H9 (cell line): ENCODE results near the gene TNK2. TPM values are rescaled to one million over a fixed set of nuclear protein-coding genes. Genes with fewer than 3 reads are reported as not detected.

Source experiments
- DNase-seq: peaks from one replicate; pipeline ENCODE4 v3.0.0-alpha.2; 2017
- H2AFZ ChIP-seq: one replicate; pipeline ENCODE4 v1.6.1; 2013; ENCODE audit warnings: mild to moderate bottlenecking, low read length, control low read depth, moderate library complexity
- H2AK5ac ChIP-seq: 2 replicates; pipeline ENCODE4 v1.6.1; 2013; ENCODE audit warnings: low read length, control low read depth, mixed read lengths; ENCODE audit not compliant: insufficient read length
- H2BK120ac ChIP-seq: one replicate; pipeline ENCODE4 v1.6.1; 2013; ENCODE audit warnings: low read depth, mild to moderate bottlenecking, low read length, control low read depth, inconsistent platforms; ENCODE audit not compliant: poor library complexity, severe bottlenecking
- H2BK12ac ChIP-seq: 2 replicates; pipeline ENCODE4 v1.6.1; 2013; ENCODE audit warnings: low read length, control low read depth, mixed read lengths, low read depth; ENCODE audit not compliant: insufficient read length
- H2BK15ac ChIP-seq: 2 replicates; pipeline ENCODE4 v1.6.1; 2013; ENCODE audit warnings: low read depth, low read length, control low read depth
- H2BK20ac ChIP-seq: one replicate; pipeline ENCODE4 v1.6.1; 2013; ENCODE audit warnings: low read depth, mild to moderate bottlenecking, low read length, control low read depth, inconsistent platforms; ENCODE audit not compliant: poor library complexity, severe bottlenecking
- H2BK5ac ChIP-seq: 2 replicates; pipeline ENCODE4 v1.6.1; 2013; ENCODE audit warnings: low read length, control low read depth, mixed read lengths; ENCODE audit not compliant: insufficient read length
- H3K14ac ChIP-seq: 2 replicates; pipeline ENCODE4 v1.6.1; 2013; ENCODE audit warnings: low read length, control low read depth; ENCODE audit not compliant: insufficient read depth
- H3K18ac ChIP-seq: 2 replicates; pipeline ENCODE4 v1.6.1; 2013; ENCODE audit warnings: low read depth, mild to moderate bottlenecking, mixed read lengths, low read length, control low read depth; ENCODE audit not compliant: insufficient read length
- H3K23ac ChIP-seq: 2 replicates; pipeline ENCODE4 v1.6.1; 2013; ENCODE audit warnings: low read length, control low read depth, mixed read lengths, low read depth; ENCODE audit not compliant: insufficient read length
- H3K23me2 ChIP-seq: 2 replicates; pipeline ENCODE4 v1.6.1; 2013; ENCODE audit warnings: low read depth, mild to moderate bottlenecking, mixed read lengths, low read length, control low read depth; ENCODE audit not compliant: insufficient read length, poor library complexity, severe bottlenecking
- H3K27ac ChIP-seq: 2 replicates; pipeline ENCODE4 v1.5.1; 2013; ENCODE audit warnings: low read length, control low read depth, mixed read lengths, low read depth; ENCODE audit not compliant: insufficient read length
- H3K27me3 ChIP-seq: 2 replicates; pipeline ENCODE4 v1.6.1; 2013; ENCODE audit warnings: low read length, control low read depth, inconsistent platforms; ENCODE audit not compliant: insufficient read depth
- H3K4ac ChIP-seq: 2 replicates; pipeline ENCODE4 v1.6.1; 2013; ENCODE audit warnings: low read depth, mild to moderate bottlenecking, control low read depth, inconsistent platforms, low read length, moderate library complexity
- H3K4me1 ChIP-seq: 2 replicates; pipeline ENCODE4 v1.6.1; 2013; ENCODE audit warnings: low read length, control low read depth, inconsistent platforms; ENCODE audit not compliant: insufficient read depth
- H3K4me2 ChIP-seq: 2 replicates; pipeline ENCODE4 v1.6.1; 2013; ENCODE audit warnings: low read length, control low read depth, mixed read lengths; ENCODE audit not compliant: insufficient read length, insufficient read depth
- H3K56ac ChIP-seq: 2 replicates; pipeline ENCODE4 v1.6.1; 2013; ENCODE audit warnings: low read depth, mild to moderate bottlenecking, mixed read lengths, low read length, control low read depth; ENCODE audit not compliant: insufficient read length
- H3K79me1 ChIP-seq: 2 replicates; pipeline ENCODE4 v1.6.1; 2013; ENCODE audit warnings: low read depth, mild to moderate bottlenecking, moderate library complexity, low read length, control low read depth, inconsistent platforms; ENCODE audit not compliant: insufficient read depth, poor library complexity, severe bottlenecking
- H3K79me2 ChIP-seq: 2 replicates; pipeline ENCODE4 v1.6.1; 2013; ENCODE audit warnings: low read length, control low read depth, inconsistent platforms; ENCODE audit not compliant: insufficient read depth
- H3K9ac ChIP-seq: 2 replicates; pipeline ENCODE4 v1.6.1; 2013; ENCODE audit warnings: low read length, control low read depth, mixed read lengths; ENCODE audit not compliant: insufficient read length; ENCODE audit errors: extremely low read depth
- H3K9me3 ChIP-seq: one replicate; pipeline ENCODE4 v1.6.1; 2013; ENCODE audit warnings: low read depth, low read length, inconsistent platforms; ENCODE audit not compliant: control insufficient read depth
- H3T11ph ChIP-seq: one replicate; pipeline ENCODE4 v1.6.1; 2013; ENCODE audit warnings: mild to moderate bottlenecking, low read length, control low read depth, inconsistent platforms
- H4K20me1 ChIP-seq: one replicate; pipeline ENCODE4 v1.6.1; 2013; ENCODE audit not compliant: control insufficient read depth, insufficient read length, insufficient read depth
- H4K5ac ChIP-seq: 2 replicates; pipeline ENCODE4 v1.6.1; 2013; ENCODE audit warnings: low read depth, mild to moderate bottlenecking, mixed read lengths, low read length, control low read depth; ENCODE audit not compliant: insufficient read length
- H4K8ac ChIP-seq: replicated peaks from 2 replicates; pipeline ENCODE4 v1.6.1; 2013; ENCODE audit warnings: low read length, control low read depth, mixed read lengths, low read depth; ENCODE audit not compliant: insufficient read length
- H4K91ac ChIP-seq: 2 replicates; pipeline ENCODE4 v1.6.1; 2013; ENCODE audit warnings: low read depth, mild to moderate bottlenecking, moderate library complexity, mixed read lengths, low read length, control low read depth; ENCODE audit not compliant: insufficient read length
- H3K27ac Mint-ChIP-seq, 3 experiments: 2 replicates in 2 of 3; 3 replicates in 1 of 3; pipeline ENCODE4 v1.8.0; 2020 to 2021; ENCODE audit warnings: mixed read lengths in 3 of 3, mild to moderate bottlenecking in 1 of 3, moderate library complexity in 1 of 3
- H3K27me3 Mint-ChIP-seq: 2 replicates; pipeline ENCODE4 v1.8.0; 2021; ENCODE audit warnings: low read depth, mild to moderate bottlenecking, moderate library complexity, mixed read lengths
- H3K36me3 Mint-ChIP-seq, 3 experiments: 2 replicates in 2 of 3; 3 replicates in 1 of 3; pipeline ENCODE4 v1.8.0; 2020 to 2021; ENCODE audit warnings: low read depth in 3 of 3, mixed read lengths in 3 of 3; ENCODE audit not compliant: insufficient read depth in 1 of 3
- H3K4me1 Mint-ChIP-seq, 2 experiments: 2 replicates each; pipeline ENCODE4 v1.8.0; 2020; ENCODE audit warnings: mixed read lengths in 2 of 2
- H3K4me3 Mint-ChIP-seq, 2 experiments: 2 replicates in 1 of 2; 3 replicates in 1 of 2; pipeline ENCODE4 v1.8.0; 2020 to 2021; ENCODE audit warnings: mild to moderate bottlenecking in 2 of 2, mixed read lengths in 2 of 2, moderate library complexity in 1 of 2
- H3K9me3 Mint-ChIP-seq, 2 experiments: 2 replicates in 1 of 2; 3 replicates in 1 of 2; pipeline ENCODE4 v1.8.0; 2020; ENCODE audit warnings: mild to moderate bottlenecking in 2 of 2, mixed read lengths in 2 of 2, moderate library complexity in 1 of 2
- WGBS: extraction: QIAGEN DNeasy Blood & Tissue Kit; methylation state at CpG from one replicate; pipeline ENCODE4 v1.1.7; 2013; ENCODE audit warnings: missing lambda C conversion rate, low lambda C conversion rate, mixed read lengths; ENCODE audit not compliant: insufficient read length; ENCODE audit errors: extremely low coverage; 5-methylcytosine and 5-hydroxymethylcytosine counted together
- total RNA-seq: library from RNA; stranded (reverse); gene quantifications from 2 replicates; pipeline ENCODE4 v1.2.1, GENCODE V29; 2021
- TF ChIP-seq, protein P1 (sequence below): fragments of 200-600 bp; sonication (generic); conservative IDR thresholded peaks from 3 replicates; pipeline ENCODE4 v1.8.0; 2021; ENCODE audit warnings: antibody characterized with exemption, mild to moderate bottlenecking

Gene TNK2
- total RNA-seq, 1 experiment from 2014 or later, result 34.5 TPM

DNA sequence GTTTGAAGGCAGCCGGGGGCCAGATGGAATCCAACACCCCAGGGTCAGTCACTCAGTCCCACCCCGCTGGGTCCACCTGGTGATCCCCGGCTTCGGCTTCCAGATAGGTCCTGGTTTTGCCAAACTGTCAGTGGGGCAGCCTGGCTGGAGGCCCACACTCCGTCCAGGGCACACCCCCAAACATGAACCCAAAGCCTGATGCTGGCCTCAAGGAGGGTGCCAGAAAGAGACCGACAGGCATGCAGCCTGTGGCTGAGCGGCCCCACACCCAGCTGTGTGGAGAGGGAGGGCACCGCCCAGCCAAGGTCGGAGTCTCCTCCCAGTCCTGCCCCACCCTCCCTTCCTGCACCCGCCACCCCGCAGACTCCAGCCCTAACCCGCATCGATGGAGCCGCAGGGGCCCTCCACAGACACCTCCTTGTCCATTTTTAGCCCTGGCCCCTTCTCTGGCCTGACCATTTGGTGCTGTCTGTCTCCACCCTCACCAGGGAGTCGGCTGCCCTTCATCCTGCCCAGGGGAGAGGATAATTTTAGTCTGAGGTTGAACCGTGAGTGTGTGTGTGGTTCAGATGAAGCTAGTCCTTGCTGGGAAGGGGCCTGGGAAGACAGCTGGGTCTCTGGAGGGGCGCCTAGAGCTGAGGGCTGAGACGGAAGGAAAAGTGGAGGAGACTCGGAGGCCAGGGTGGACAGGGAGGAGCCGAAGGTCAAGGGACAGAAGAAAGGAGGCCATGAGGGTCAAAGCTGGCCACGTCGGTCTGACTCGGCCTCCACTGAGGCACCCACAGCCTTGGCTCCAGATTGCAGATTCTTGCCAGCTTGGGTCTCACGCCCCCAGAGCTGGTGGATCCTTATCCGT is 23.1 kb downstream of the TNK2 start:
- H3K18ac ChIP-seq, result no peak overlapping the region
- no peaks in the 10 kb centered on the region for H3K9me3 ChIP-seq
- H4K8ac ChIP-seq, result no peak overlapping the region
- H3K4me3 Mint-ChIP-seq, result no peak overlapping the region
- peaks cover 33 to 39% of the 10 kb centered on the region in 2 experiments for H3K4me1 Mint-ChIP-seq
- H3K9ac ChIP-seq, result no peak overlapping the region
- no peak for DNase-seq
- no peak overlapping the region for H2BK15ac ChIP-seq
- TF ChIP-seq, protein P1, sequence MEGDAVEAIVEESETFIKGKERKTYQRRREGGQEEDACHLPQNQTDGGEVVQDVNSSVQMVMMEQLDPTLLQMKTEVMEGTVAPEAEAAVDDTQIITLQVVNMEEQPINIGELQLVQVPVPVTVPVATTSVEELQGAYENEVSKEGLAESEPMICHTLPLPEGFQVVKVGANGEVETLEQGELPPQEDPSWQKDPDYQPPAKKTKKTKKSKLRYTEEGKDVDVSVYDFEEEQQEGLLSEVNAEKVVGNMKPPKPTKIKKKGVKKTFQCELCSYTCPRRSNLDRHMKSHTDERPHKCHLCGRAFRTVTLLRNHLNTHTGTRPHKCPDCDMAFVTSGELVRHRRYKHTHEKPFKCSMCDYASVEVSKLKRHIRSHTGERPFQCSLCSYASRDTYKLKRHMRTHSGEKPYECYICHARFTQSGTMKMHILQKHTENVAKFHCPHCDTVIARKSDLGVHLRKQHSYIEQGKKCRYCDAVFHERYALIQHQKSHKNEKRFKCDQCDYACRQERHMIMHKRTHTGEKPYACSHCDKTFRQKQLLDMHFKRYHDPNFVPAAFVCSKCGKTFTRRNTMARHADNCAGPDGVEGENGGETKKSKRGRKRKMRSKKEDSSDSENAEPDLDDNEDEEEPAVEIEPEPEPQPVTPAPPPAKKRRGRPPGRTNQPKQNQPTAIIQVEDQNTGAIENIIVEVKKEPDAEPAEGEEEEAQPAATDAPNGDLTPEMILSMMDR, result no peak
- peak overlapping the region; percentile 64 to 95 (median 77); a peak in 5 of 7 replicates for H3K27ac Mint-ChIP-seq
- H3K14ac ChIP-seq, result no peak overlapping the region
- peaks cover 8% of the 10 kb centered on the region; the same call in 1 of the 2 replicates for H3K4me1 ChIP-seq
- no peak overlapping the region for H2AFZ ChIP-seq
- H3K9me3 Mint-ChIP-seq, result no peaks in the 10 kb centered on the region
- H3K27me3 Mint-ChIP-seq, result no peaks in the 10 kb centered on the region
- H3K56ac ChIP-seq, result no peak overlapping the region
- H3K23me2 ChIP-seq, result no peaks in the 10 kb centered on the region
- H3T11ph ChIP-seq, result no peak overlapping the region
- H3K4ac ChIP-seq, result no peak overlapping the region
- no peak overlapping the region for H2BK120ac ChIP-seq
- no peaks in the 10 kb centered on the region for H3K79me1 ChIP-seq
- H3K36me3 Mint-ChIP-seq, result peaks cover 6 to 20% (median 13%) of the 10 kb centered on the region in 3 experiments; a peak in 5 of 7 replicates
- H2BK20ac ChIP-seq, result no peak overlapping the region
- H3K4me2 ChIP-seq, result no peak overlapping the region
- H2BK5ac ChIP-seq, result no peak overlapping the region
- no peaks in the 10 kb centered on the region for H4K20me1 ChIP-seq
- H3K23ac ChIP-seq, result no peak overlapping the region
- no peak overlapping the region for H4K5ac ChIP-seq
- no peaks in the 10 kb centered on the region for H3K79me2 ChIP-seq
- H2BK12ac ChIP-seq, result no peak overlapping the region
- H4K91ac ChIP-seq, result no peak overlapping the region
- H2AK5ac ChIP-seq, result no peak overlapping the region
- no peaks in the 10 kb centered on the region for H3K27me3 ChIP-seq
- no peak overlapping the region for H3K27ac ChIP-seq
- no CpG with 5 or more reads among the region's 25 CpGs for WGBS
